WI38 (cell line): ENCODE results near the gene ADGRV1.
"Not testable (repeated sequence)": the region's sequence is repeated elsewhere in the genome, so short reads cannot be mapped to it uniquely, and the experiment has no call there.

Experiments
- H3K4me3 ChIP-seq: 2 replicates; pipeline ENCODE4 v1.5.1; 2011; ENCODE audit warnings: low read depth, mild to moderate bottlenecking, control low read depth, low read length
- TF ChIP-seq, protein P1 (sequence below): IDR thresholded peaks from 2 replicates; pipeline ENCODE4 v1.5.1; 2012; ENCODE audit warnings: low read depth, mild to moderate bottlenecking, control low read depth, low read length

ADGRV1 gene

DNA sequence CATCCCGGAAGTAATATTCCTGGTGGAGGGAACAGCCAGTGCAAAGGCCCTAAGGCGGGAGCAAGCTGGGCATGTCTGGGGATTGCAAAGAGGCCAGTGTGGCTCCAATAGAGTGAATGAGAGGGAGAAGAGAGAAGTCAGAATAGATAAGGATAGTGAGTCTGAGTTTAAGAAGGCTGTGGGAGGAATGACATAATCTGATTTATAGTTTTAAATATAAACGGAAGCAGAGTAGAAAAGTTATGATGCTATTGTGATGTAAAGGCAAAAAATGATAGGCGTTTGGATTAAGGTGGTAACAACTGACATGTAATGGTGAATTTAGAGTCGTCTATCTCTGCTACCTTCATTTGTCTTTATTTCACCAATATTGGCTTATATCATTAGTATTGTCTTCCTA is 473.5 kb downstream of the ADGRV1 start:
- no peak overlapping the region for H3K4me3 ChIP-seq
- TF ChIP-seq, protein P1, sequence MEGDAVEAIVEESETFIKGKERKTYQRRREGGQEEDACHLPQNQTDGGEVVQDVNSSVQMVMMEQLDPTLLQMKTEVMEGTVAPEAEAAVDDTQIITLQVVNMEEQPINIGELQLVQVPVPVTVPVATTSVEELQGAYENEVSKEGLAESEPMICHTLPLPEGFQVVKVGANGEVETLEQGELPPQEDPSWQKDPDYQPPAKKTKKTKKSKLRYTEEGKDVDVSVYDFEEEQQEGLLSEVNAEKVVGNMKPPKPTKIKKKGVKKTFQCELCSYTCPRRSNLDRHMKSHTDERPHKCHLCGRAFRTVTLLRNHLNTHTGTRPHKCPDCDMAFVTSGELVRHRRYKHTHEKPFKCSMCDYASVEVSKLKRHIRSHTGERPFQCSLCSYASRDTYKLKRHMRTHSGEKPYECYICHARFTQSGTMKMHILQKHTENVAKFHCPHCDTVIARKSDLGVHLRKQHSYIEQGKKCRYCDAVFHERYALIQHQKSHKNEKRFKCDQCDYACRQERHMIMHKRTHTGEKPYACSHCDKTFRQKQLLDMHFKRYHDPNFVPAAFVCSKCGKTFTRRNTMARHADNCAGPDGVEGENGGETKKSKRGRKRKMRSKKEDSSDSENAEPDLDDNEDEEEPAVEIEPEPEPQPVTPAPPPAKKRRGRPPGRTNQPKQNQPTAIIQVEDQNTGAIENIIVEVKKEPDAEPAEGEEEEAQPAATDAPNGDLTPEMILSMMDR: no peak

DNA sequence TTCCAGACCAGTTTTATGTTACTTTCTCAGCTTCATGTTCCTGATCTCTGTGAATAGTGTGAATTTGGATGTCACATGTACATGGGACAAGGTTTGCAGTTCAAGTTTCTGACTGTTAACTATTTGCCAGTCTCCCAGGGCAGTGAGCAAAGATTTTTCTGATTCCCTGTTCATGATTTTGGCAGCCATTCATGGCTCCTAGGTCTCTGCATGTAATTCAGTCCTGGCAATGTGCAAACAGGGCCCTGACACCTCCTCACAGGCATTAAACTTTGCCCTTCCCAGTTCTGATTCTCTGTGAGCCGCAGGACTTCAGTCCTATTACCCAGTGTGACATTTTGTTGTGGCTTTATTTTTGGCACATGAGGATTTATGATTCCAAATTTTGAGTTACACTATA is 474.8 kb downstream of the ADGRV1 start:
- no peak overlapping the region for H3K4me3 ChIP-seq
- TF ChIP-seq, protein P1: no peak

DNA sequence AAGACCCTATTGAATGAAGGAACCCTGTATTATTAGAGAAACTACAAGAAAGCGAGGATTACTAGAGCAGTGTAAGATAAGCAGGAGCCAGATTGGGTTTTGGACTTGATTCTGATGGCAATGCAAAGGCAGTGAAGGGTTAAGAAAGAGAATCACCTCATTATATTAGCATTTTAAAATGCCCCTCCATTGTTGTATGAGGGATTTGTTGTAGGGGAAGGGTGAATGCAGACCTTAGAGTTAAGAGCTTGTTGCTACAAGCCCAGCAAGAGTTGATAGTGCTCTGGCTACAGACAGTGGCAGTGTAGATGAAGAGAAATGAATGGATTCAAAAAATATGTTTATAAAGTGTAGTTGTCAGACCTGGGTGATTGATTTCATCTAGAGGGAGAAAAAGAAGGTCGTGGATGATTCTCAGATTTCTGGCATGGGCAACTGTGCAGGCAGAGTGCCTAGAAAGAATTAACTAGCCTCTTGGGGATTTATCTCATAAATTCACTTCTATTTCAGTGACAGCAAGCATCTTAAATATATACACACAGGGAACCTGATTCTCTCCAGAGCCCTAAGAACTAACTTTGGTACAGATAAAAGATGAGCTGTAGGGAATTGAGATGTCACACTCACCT is 479.7 kb downstream of the ADGRV1 start:
- no peak overlapping the region for H3K4me3 ChIP-seq
- TF ChIP-seq, protein P1: no peak

DNA sequence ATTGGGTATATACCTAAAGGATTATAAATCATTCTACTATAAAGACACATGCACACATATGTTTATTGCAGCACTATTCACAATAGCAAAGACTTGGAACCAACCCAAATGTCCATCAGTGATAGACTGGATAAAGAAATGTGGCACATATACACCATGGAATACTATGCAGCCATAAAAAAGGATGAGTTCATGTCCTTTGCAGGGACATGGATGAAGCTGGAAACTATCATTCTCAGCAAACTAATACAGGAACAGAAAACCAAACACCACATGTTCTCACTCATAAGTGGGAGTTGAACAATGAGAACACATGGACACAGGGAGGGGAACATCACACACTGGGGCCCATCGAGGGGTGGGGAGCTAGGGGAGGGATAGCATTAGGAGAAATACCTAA is 482.5 kb downstream of the ADGRV1 start:
- H3K4me3 ChIP-seq: not testable (repeated sequence)

DNA sequence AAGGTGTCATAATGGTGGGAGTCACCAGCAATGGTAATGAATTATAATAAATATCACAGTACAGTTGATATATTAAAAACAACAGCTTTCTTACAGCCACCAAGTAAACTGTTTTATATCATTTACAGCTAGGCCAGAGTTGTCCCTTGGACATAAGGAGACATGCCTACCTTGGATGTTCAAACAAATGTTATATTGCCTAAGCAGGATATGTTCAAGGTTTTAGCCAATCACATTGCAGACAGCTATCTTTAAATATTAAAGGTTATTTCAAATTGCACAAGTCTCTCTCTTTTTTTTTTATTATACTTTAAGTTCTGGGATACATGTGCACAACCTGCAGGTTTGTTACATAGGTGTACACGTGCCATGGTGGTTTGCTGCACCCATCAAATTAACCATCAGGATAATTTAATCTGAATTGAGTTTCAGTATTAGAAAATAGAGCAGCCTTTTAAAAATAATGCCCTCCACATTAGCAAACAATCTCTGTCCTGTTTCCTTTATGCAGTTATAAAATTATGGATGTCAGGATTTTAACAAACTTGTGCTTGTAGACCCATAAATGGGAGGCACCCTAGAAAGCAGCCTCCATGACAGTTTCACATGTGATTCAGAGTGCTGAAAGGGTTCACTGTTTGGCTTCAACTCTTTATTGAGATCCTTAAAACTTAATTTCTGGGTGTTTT is 483.8 kb downstream of the ADGRV1 start:
- no peak overlapping the region for H3K4me3 ChIP-seq
- TF ChIP-seq, protein P1: no peak

DNA sequence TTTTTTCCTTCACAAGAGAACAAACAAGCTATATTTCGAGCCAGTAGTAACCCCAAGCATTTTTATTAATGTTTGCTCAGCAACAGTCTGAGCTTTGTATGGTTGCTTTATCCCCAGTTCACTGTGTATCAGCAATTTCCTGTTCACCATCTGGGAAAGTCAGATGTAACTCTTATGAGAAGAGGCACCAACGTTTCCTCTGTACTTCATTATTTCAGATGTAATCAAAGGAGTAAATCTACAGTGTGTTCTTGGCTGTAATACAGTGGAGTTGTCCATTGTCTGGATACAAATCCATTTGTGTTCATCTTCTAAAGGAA is 484.3 kb downstream of the ADGRV1 start:
- TF ChIP-seq, protein P1: no peak
- no peak overlapping the region for H3K4me3 ChIP-seq

DNA sequence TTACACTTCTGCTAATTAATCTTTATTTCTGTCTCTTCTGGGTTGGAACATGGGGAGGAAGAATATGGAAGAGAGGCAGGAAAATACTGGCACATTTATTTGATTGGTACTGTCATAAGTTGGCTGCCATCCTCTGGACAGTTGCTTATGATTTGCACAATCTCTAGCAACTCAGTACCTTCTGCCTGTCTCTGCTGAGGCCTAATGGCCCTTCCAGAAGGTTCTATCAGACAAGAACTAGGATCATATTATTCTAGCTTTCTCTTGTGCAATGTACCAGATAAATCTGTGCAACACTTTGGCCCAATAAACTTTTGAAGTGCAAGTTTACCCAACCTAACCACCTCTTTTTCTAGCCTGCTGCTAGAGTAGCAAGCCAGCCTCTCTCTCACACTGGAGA is 489.5 kb downstream of the ADGRV1 start:
- no peak overlapping the region for H3K4me3 ChIP-seq
- TF ChIP-seq, protein P1: no peak

DNA sequence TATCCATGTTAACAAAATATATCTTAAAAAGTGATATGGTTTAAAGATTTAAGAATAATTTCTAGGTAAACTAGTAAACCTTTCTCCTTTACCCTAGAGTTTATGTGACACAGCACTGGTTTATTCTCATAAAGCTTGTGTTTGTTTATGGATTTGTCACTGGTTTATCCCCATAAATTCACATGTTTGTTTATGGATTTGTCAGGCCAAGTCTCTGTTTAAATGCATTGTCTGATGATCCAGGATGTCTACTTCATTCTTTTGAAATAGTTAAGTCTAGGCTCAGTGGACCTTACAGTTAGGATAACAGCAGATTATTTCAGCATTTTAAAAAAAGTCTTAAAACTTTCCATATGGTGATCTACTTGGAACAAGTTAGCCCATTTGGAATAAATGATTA is 490.5 kb downstream of the ADGRV1 start:
- TF ChIP-seq, protein P1: no peak
- H3K4me3 ChIP-seq: no peak overlapping the region
